ENCODE results near the gene HNRNPF. TPM values are rescaled to one million over a fixed set of nuclear protein-coding genes. Genes with fewer than 3 reads are reported as not detected.

The HNRNPF gene
- total RNA-seq, 1 donor from 2014 or later: 163 TPM

DNA sequence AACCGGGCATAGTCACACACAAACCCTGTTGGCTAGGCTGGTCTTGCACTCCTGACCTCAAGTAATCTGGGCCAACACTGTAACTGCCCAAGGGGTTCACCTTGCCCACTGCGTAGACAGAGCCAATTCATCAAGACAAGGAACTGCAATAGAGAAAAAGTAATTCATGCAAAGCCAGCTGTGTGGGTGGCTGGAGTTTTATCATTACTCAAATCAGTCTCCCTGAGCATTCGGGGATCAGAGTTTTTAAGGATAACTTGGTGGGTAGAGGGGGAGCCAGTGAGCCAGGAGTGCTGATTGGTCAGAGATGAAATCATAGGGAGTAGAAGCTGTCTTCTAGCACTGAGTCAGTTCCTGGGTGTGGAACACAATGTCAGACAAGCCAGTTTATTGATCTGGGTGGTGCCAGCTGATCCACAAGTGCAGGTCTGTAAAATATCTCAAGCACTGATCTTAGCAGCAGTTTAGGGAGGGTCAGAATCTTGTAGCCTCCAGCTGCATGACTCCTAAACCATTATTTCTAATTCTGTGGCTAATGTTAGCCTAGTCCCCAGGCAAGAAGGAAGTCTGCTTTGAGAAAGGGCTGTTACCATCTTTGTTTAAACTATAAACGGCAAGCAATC, 53.1 kb downstream of the HNRNPF start:
- Mint-ChIP-seq H3K9me3 (no peaks in the 10 kb centered on the region), H3K36me3 (no peaks in the 10 kb centered on the region), H3K4me1 (peaks cover 30% of the 10 kb centered on the region), H3K27me3 (ENCODE audit: low read depth) (peaks cover 2% of the 10 kb centered on the region), H3K27ac (no peak overlapping the region), H3K4me3 (no peak overlapping the region)
- TF ChIP-seq, protein P1, sequence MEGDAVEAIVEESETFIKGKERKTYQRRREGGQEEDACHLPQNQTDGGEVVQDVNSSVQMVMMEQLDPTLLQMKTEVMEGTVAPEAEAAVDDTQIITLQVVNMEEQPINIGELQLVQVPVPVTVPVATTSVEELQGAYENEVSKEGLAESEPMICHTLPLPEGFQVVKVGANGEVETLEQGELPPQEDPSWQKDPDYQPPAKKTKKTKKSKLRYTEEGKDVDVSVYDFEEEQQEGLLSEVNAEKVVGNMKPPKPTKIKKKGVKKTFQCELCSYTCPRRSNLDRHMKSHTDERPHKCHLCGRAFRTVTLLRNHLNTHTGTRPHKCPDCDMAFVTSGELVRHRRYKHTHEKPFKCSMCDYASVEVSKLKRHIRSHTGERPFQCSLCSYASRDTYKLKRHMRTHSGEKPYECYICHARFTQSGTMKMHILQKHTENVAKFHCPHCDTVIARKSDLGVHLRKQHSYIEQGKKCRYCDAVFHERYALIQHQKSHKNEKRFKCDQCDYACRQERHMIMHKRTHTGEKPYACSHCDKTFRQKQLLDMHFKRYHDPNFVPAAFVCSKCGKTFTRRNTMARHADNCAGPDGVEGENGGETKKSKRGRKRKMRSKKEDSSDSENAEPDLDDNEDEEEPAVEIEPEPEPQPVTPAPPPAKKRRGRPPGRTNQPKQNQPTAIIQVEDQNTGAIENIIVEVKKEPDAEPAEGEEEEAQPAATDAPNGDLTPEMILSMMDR (IDR thresholded peaks at IDR 0.05; ENCODE audit: unreplicated experiment): no peak
- no peak for DNase-seq (ENCODE audit: low spot score in 2 of 2, unreplicated experiment in 2 of 2)

DNA sequence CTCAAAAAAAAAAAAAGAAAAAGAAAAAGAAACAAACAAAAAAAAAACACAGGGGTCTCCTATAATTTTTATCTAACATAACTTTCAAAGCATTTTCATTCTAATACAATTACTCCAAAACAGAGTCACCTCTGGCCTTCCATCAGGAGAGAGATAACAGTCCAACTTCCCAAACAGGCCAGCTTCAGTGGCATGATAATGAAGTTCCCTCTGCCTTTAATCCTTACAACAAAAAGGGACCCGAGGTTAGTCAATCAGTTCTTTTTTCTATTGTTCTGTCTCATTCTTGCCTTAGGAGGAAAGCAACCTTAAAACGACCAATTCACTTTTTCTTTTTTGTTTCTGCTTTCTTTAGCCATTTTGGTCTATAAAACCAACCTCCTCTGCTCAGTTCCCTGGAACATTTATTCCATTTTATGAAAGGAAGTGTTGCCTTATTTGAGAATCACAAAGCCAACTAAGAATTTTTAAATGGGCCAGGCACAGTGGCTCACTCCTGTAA, 54.1 kb downstream of the HNRNPF start:
- Mint-ChIP-seq H3K9me3 (no peaks in the 10 kb centered on the region), H3K27ac (peak overlapping the region; percentile 4), H3K36me3 (no peaks in the 10 kb centered on the region), H3K4me1 (peaks cover 38% of the 10 kb centered on the region), H3K27me3 (ENCODE audit: low read depth) (peaks cover 6% of the 10 kb centered on the region), H3K4me3 (no peak overlapping the region)
- TF ChIP-seq, protein P1 (IDR thresholded peaks at IDR 0.05; ENCODE audit: unreplicated experiment): no peak
- no peak for DNase-seq (ENCODE audit: low spot score in 2 of 2, unreplicated experiment in 2 of 2)

DNA sequence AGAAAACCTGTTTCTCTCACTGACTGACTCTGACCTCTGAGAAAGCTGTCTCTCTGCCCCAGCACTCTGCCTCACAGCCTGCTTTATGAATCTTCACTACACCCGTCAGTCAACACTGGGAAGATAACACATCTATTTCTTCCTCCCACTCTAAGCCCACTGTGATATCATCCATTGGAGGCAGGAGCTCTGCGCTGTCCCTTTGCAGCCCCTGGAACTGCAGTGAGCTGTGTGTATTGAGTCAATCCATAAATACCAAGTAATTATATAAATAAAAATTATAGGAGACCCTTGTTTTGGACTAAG, 54.7 kb downstream of the HNRNPF start:
- H3K27ac Mint-ChIP-seq: peak overlapping the region; percentile 89
- H3K36me3 Mint-ChIP-seq: no peaks in the 10 kb centered on the region
- peaks cover 39% of the 10 kb centered on the region for H3K4me1 Mint-ChIP-seq
- peaks cover 6% of the 10 kb centered on the region for H3K27me3 Mint-ChIP-seq (ENCODE audit: low read depth)
- H3K4me3 Mint-ChIP-seq: no peak overlapping the region
- no peak for DNase-seq (ENCODE audit: low spot score in 2 of 2, unreplicated experiment in 2 of 2)
- H3K9me3 Mint-ChIP-seq: no peaks in the 10 kb centered on the region
- TF ChIP-seq, protein P1 (IDR thresholded peaks at IDR 0.05; ENCODE audit: unreplicated experiment): no peak

DNA sequence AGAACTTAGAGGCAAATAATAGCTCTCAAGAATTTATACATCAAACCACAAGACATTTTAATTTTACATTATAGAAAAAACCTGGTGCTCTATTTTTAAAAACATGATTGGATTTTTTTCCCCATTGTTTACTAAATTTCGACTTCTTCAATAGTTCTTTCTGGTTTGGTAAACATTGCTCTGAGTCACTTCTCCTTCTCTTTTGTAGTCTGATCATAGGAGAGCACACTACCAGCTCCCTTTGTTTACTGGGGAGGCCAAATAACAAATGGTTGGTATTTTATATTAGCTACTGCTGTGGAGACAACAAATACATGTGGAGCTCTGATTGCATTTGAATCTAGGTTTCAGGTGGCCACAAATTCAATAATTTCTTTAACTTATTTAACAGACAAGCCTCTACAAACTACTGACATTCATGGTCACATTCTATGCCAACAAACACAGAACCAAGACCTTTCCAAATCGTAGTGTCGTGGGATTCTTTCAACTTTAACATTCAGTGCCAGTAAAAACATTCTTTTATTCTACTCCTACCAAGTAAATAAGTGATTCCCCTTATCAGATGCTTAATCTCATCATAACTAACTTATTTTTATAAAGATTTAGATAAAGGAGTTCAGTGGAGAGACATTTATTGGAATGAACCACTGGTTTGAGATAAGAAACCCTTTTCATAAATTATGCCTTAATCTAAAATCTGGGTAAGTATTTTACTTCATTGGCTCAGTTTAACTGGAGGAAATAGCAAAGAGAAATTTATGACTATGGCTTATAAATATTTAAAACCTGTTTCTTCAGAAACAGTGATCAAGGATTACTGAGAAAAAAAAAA, 55.3 kb downstream of the HNRNPF start:
- TF ChIP-seq, protein P1 (IDR thresholded peaks at IDR 0.05; ENCODE audit: unreplicated experiment): no peak
- Mint-ChIP-seq H3K4me3 (no peak overlapping the region), H3K27me3 (ENCODE audit: low read depth) (peaks cover 6% of the 10 kb centered on the region), H3K27ac (peak overlapping the region; percentile 89), H3K4me1 (peaks cover 40% of the 10 kb centered on the region), H3K9me3 (no peaks in the 10 kb centered on the region), H3K36me3 (no peaks in the 10 kb centered on the region)
- DNase-seq (ENCODE audit: low spot score in 2 of 2, unreplicated experiment in 2 of 2): no peak

DNA sequence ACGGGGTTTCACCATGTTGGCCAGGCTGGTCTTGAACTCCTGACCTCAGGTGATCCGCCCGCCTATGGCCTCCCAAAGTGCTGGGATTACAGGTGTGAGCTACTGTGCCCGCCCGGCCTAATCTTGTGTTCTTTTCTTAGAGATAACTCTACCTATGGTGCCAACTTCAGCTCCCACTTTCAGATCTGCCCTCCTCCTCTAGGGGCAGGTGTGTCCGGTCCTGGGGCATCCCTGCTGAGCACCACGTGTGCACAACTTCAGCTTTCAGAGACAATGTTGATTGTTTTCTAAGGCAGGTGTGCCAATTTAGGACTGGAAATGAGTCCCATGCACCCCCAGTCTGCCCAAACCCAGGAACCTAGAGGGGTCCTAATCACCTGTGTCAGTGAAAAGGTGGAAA, 56.0 kb downstream of the HNRNPF start:
- Mint-ChIP-seq H3K4me3 (no peak overlapping the region), H3K36me3 (no peaks in the 10 kb centered on the region), H3K4me1 (peaks cover 44% of the 10 kb centered on the region), H3K9me3 (no peaks in the 10 kb centered on the region), H3K27me3 (ENCODE audit: low read depth) (peaks cover 8% of the 10 kb centered on the region), H3K27ac (no peak overlapping the region)
- no peak for DNase-seq (ENCODE audit: low spot score in 2 of 2, unreplicated experiment in 2 of 2)
- TF ChIP-seq, protein P1 (IDR thresholded peaks at IDR 0.05; ENCODE audit: unreplicated experiment): no peak
